Immature natural killer cell (primary cell): ENCODE data around the gene LHFPL6. TPM values are rescaled to one million over a fixed set of nuclear protein-coding genes. Genes with fewer than 3 reads are reported as not detected.
A peak's percentile ranks its signal among the peaks of the same experiment; 100 is the strongest.

Experiments
- DNase-seq, 3 donors: peaks; one replicate each; pipeline ENCODE4 v3.0.0; 2022; ENCODE audit warnings: mixed read lengths in 1 of 3
- H3K27ac Mint-ChIP-seq, 6 donors: one replicate each; pipeline ENCODE4 v1.8.0; 2020; ENCODE audit warnings: mixed read lengths in 6 of 6, mild to moderate bottlenecking in 5 of 6, inconsistent platforms in 4 of 6, moderate library complexity in 3 of 6
- H3K27me3 Mint-ChIP-seq, 3 donors: one replicate each; pipeline ENCODE4 v1.8.0; 2020 to 2021; ENCODE audit warnings: low read depth in 3 of 3, mild to moderate bottlenecking in 3 of 3, mixed read lengths in 3 of 3, moderate library complexity in 3 of 3, inconsistent platforms in 1 of 3
- H3K36me3 Mint-ChIP-seq, 3 donors: one replicate each; pipeline ENCODE4 v1.8.0; 2020; ENCODE audit warnings: mixed read lengths in 3 of 3, inconsistent platforms in 2 of 3, mild to moderate bottlenecking in 2 of 3
- H3K4me1 Mint-ChIP-seq, 2 donors: one replicate each; pipeline ENCODE4 v1.8.0; 2020; ENCODE audit warnings: inconsistent platforms in 2 of 2, mild to moderate bottlenecking in 2 of 2, mixed read lengths in 2 of 2, moderate library complexity in 1 of 2
- H3K4me3 Mint-ChIP-seq, 5 donors: one replicate each; pipeline ENCODE4 v1.8.0; 2020; ENCODE audit warnings: mild to moderate bottlenecking in 5 of 5, mixed read lengths in 5 of 5, inconsistent platforms in 3 of 5, moderate library complexity in 3 of 5
- H3K9me3 Mint-ChIP-seq, 6 donors: one replicate each; pipeline ENCODE4 v1.8.0; 2020; ENCODE audit warnings: mild to moderate bottlenecking in 6 of 6, mixed read lengths in 6 of 6, inconsistent platforms in 4 of 6, moderate library complexity in 3 of 6
- polyA plus RNA-seq, 3 donors: library from polyadenylated mRNA; unstranded; fragments of 300-500 nt; fragmentation: Illumina TruSeq; gene quantifications; one replicate each; pipeline ENCODE4 v1.2.3, GENCODE V29; 2021

The LHFPL6 gene
- polyA plus RNA-seq, 3 donors from 2014 or later: 0.52 to 1.3 TPM; not detected in 1

- no peaks in the 10 kb centered on the region for H3K36me3 Mint-ChIP-seq
- H3K9me3 Mint-ChIP-seq: peaks cover 0 to 2% (median 0%) of the 10 kb centered on the region in 6 donors
- H3K4me3 Mint-ChIP-seq: no peak overlapping the region
- no peak overlapping the region for H3K27ac Mint-ChIP-seq
- DNase-seq: no peak
- H3K4me1 Mint-ChIP-seq: no peaks in the 10 kb centered on the region
- H3K27me3 Mint-ChIP-seq: peaks cover 2 to 7% (median 6%) of the 10 kb centered on the region in 3 donors
Measured at GRCh38 chr13:39509616-39510315, 93.2 kb downstream of the LHFPL6 start.

- peaks cover 2 to 5% (median 2%) of the 10 kb centered on the region in 3 donors for H3K27me3 Mint-ChIP-seq
- no peaks in the 10 kb centered on the region for H3K4me1 Mint-ChIP-seq
- DNase-seq: no peak
- no peaks in the 10 kb centered on the region for H3K9me3 Mint-ChIP-seq
- no peaks in the 10 kb centered on the region for H3K36me3 Mint-ChIP-seq
- no peak overlapping the region for H3K27ac Mint-ChIP-seq
- no peak overlapping the region for H3K4me3 Mint-ChIP-seq
Measured at GRCh38 chr13:39506559-39507390, 96.2 kb downstream of the LHFPL6 start.

GRCh38 chr13:39505151-39505550 is 97.8 kb downstream of the LHFPL6 start:
- Mint-ChIP-seq H3K27me3 (peaks cover 2 to 5% (median 2%) of the 10 kb centered on the region in 3 donors), H3K4me3 (no peak overlapping the region), H3K36me3 (no peaks in the 10 kb centered on the region), H3K9me3 (no peaks in the 10 kb centered on the region), H3K4me1 (no peaks in the 10 kb centered on the region), H3K27ac (no peak overlapping the region)
- no peak for DNase-seq

GRCh38 chr13:39503048-39503447 is 99.9 kb downstream of the LHFPL6 start:
- no peak for DNase-seq
- Mint-ChIP-seq H3K36me3 (no peaks in the 10 kb centered on the region), H3K4me3 (no peak overlapping the region), H3K4me1 (no peaks in the 10 kb centered on the region), H3K27me3 (peaks cover 0 to 5% (median 2%) of the 10 kb centered on the region in 3 donors), H3K27ac (no peak overlapping the region), H3K9me3 (peaks cover 0 to 2% (median 0%) of the 10 kb centered on the region in 6 donors)

- peaks cover 0 to 2% (median 0%) of the 10 kb centered on the region in 6 donors for H3K9me3 Mint-ChIP-seq
- no peaks in the 10 kb centered on the region for H3K4me1 Mint-ChIP-seq
- no peak for DNase-seq
- H3K27me3 Mint-ChIP-seq: peaks cover 0 to 5% (median 2%) of the 10 kb centered on the region in 3 donors
- no peaks in the 10 kb centered on the region for H3K36me3 Mint-ChIP-seq
- no peak overlapping the region for H3K27ac Mint-ChIP-seq
- H3K4me3 Mint-ChIP-seq: no peak overlapping the region
Measured at GRCh38 chr13:39501702-39502324, 101.2 kb downstream of the LHFPL6 start.

GRCh38 chr13:39499604-39500003 is 103.4 kb downstream of the LHFPL6 start:
- H3K9me3 Mint-ChIP-seq: peaks cover 0 to 2% (median 0%) of the 10 kb centered on the region in 6 donors
- no peak for DNase-seq
- peaks cover 2 to 5% (median 2%) of the 10 kb centered on the region in 3 donors for H3K27me3 Mint-ChIP-seq
- no peaks in the 10 kb centered on the region for H3K36me3 Mint-ChIP-seq
- H3K4me3 Mint-ChIP-seq: no peak overlapping the region
- H3K4me1 Mint-ChIP-seq: no peaks in the 10 kb centered on the region
- peak overlapping the region in 1 of 6 donors; percentile 48 for H3K27ac Mint-ChIP-seq

GRCh38 chr13:39498471-39499114 is 104.4 kb downstream of the LHFPL6 start:
- Mint-ChIP-seq H3K27me3 (peaks cover 2 to 5% (median 4%) of the 10 kb centered on the region in 3 donors), H3K4me1 (no peaks in the 10 kb centered on the region), H3K27ac (no peak overlapping the region), H3K9me3 (peaks cover 0 to 2% (median 0%) of the 10 kb centered on the region in 6 donors), H3K4me3 (no peak overlapping the region), H3K36me3 (no peaks in the 10 kb centered on the region)
- DNase-seq: no peak

- no peaks in the 10 kb centered on the region for H3K4me1 Mint-ChIP-seq
- H3K4me3 Mint-ChIP-seq: no peak overlapping the region
- no peak overlapping the region for H3K27ac Mint-ChIP-seq
- DNase-seq: no peak
- peaks cover 0 to 2% (median 0%) of the 10 kb centered on the region in 6 donors for H3K9me3 Mint-ChIP-seq
- peaks cover 2 to 5% (median 4%) of the 10 kb centered on the region in 3 donors for H3K27me3 Mint-ChIP-seq
- no peaks in the 10 kb centered on the region for H3K36me3 Mint-ChIP-seq
Measured at GRCh38 chr13:39496506-39496905, 106.5 kb downstream of the LHFPL6 start.

- Mint-ChIP-seq H3K9me3 (peaks cover 0 to 2% (median 0%) of the 10 kb centered on the region in 6 donors), H3K4me1 (no peaks in the 10 kb centered on the region), H3K27ac (no peak overlapping the region), H3K4me3 (no peak overlapping the region), H3K27me3 (peaks cover 2 to 5% (median 4%) of the 10 kb centered on the region in 3 donors), H3K36me3 (no peaks in the 10 kb centered on the region)
- DNase-seq: no peak
Measured at GRCh38 chr13:39494633-39495032, 108.4 kb downstream of the LHFPL6 start.

GRCh38 chr13:39494006-39494405 is 109.0 kb downstream of the LHFPL6 start:
- DNase-seq: no peak
- no peaks in the 10 kb centered on the region for H3K36me3 Mint-ChIP-seq
- no peak overlapping the region for H3K4me3 Mint-ChIP-seq
- H3K4me1 Mint-ChIP-seq: no peaks in the 10 kb centered on the region
- peaks cover 1 to 4% (median 2%) of the 10 kb centered on the region in 3 donors for H3K27me3 Mint-ChIP-seq
- H3K9me3 Mint-ChIP-seq: peaks cover 0 to 2% (median 0%) of the 10 kb centered on the region in 6 donors
- H3K27ac Mint-ChIP-seq: no peak overlapping the region

- H3K9me3 Mint-ChIP-seq: peaks cover 0 to 3% (median 0%) of the 10 kb centered on the region in 6 donors
- no peaks in the 10 kb centered on the region for H3K36me3 Mint-ChIP-seq
- H3K27me3 Mint-ChIP-seq: peaks cover 0 to 5% (median 2%) of the 10 kb centered on the region in 3 donors
- no peak overlapping the region for H3K4me3 Mint-ChIP-seq
- no peak overlapping the region for H3K27ac Mint-ChIP-seq
- DNase-seq: no peak
- no peaks in the 10 kb centered on the region for H3K4me1 Mint-ChIP-seq
Measured at GRCh38 chr13:39490136-39490535, 112.9 kb downstream of the LHFPL6 start.

- H3K36me3 Mint-ChIP-seq: no peaks in the 10 kb centered on the region
- H3K27ac Mint-ChIP-seq: no peak overlapping the region
- no peak overlapping the region for H3K4me3 Mint-ChIP-seq
- no peaks in the 10 kb centered on the region for H3K4me1 Mint-ChIP-seq
- peaks cover 0 to 7% (median under 1%) of the 10 kb centered on the region in 6 donors for H3K9me3 Mint-ChIP-seq
- no peak for DNase-seq
- peaks cover 0 to 4% (median 0%) of the 10 kb centered on the region in 3 donors for H3K27me3 Mint-ChIP-seq
Measured at GRCh38 chr13:39486758-39487157, 116.2 kb downstream of the LHFPL6 start.

GRCh38 chr13:39485314-39485700 is 117.7 kb downstream of the LHFPL6 start:
- Mint-ChIP-seq H3K4me3 (no peak overlapping the region), H3K4me1 (no peaks in the 10 kb centered on the region), H3K36me3 (no peaks in the 10 kb centered on the region), H3K27me3 (peaks cover 0 to 2% (median 2%) of the 10 kb centered on the region in 3 donors), H3K27ac (no peak overlapping the region), H3K9me3 (peaks cover 0 to 7% (median under 1%) of the 10 kb centered on the region in 6 donors)
- DNase-seq: no peak
